Measurements from ENCODE around the gene MAG. TPM values are rescaled to one million over a fixed set of nuclear protein-coding genes. Genes with fewer than 3 reads are reported as not detected.

Gene MAG
- total RNA-seq, 1 experiment from 2014 or later, result 0.41 TPM

DNA sequence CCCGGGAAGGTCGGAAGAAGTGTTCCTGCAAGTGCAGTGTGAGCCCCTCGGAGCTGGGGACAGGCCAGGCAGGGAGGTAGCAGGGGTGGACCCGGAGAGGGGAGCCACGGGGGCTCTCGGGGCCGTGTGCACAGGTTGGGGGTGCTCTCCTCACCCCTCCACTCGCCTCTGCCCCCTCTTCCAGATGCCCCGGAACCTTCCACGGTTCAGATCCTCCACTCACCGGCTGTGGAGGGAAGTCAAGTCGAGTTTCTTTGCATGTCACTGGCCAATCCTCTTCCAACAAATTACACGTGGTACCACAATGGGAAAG is 46.0 kb downstream of the MAG start:
- Mint-ChIP-seq H3K4me1 (ENCODE audit: low read depth, unreplicated experiment) (no peaks in the 10 kb centered on the region), H3K9me3 (ENCODE audit: unreplicated experiment) (no peaks in the 10 kb centered on the region), H3K4me3 (ENCODE audit: unreplicated experiment) (no peak overlapping the region), H3K36me3 (ENCODE audit: insufficient read depth, unreplicated experiment) (no peaks in the 10 kb centered on the region), H3K27me3 (ENCODE audit: insufficient read depth, unreplicated experiment) (peaks cover 5% of the 10 kb centered on the region), H3K27ac (ENCODE audit: unreplicated experiment) (no peak overlapping the region)
- TF ChIP-seq, protein P1, sequence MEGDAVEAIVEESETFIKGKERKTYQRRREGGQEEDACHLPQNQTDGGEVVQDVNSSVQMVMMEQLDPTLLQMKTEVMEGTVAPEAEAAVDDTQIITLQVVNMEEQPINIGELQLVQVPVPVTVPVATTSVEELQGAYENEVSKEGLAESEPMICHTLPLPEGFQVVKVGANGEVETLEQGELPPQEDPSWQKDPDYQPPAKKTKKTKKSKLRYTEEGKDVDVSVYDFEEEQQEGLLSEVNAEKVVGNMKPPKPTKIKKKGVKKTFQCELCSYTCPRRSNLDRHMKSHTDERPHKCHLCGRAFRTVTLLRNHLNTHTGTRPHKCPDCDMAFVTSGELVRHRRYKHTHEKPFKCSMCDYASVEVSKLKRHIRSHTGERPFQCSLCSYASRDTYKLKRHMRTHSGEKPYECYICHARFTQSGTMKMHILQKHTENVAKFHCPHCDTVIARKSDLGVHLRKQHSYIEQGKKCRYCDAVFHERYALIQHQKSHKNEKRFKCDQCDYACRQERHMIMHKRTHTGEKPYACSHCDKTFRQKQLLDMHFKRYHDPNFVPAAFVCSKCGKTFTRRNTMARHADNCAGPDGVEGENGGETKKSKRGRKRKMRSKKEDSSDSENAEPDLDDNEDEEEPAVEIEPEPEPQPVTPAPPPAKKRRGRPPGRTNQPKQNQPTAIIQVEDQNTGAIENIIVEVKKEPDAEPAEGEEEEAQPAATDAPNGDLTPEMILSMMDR (IDR thresholded peaks at IDR 0.05; ENCODE audit: insufficient read depth in 1 of 2, low read depth in 1 of 2, low read length in 1 of 2, severe bottlenecking in 1 of 2, unreplicated experiment in 1 of 2), result no peak
- BruUV-seq (replicated peaks), result no TSS peak
- intact Hi-C loops (cut with micrococcal nuclease; ENCODE audit: unreplicated experiment), result no loop called here
- Histone ChIP-seq H3K36me3 (ENCODE audit: control insufficient read depth, insufficient read depth, low read length) (no peaks in the 10 kb centered on the region), H3K4me3 (ENCODE audit: low read depth, low read length) (no peak overlapping the region), H3K27me3 (replicated peaks; ENCODE audit: control insufficient read depth, insufficient read depth, low read length) (no peaks in the 10 kb centered on the region), H3K4me1 (no peaks in the 10 kb centered on the region), H3K9me3 (no peaks in the 10 kb centered on the region)
- CTCF ChIA-PET, result no interaction called here
- POLR2A ChIA-PET, result no interaction called here
- DNase-seq, result no peak

DNA sequence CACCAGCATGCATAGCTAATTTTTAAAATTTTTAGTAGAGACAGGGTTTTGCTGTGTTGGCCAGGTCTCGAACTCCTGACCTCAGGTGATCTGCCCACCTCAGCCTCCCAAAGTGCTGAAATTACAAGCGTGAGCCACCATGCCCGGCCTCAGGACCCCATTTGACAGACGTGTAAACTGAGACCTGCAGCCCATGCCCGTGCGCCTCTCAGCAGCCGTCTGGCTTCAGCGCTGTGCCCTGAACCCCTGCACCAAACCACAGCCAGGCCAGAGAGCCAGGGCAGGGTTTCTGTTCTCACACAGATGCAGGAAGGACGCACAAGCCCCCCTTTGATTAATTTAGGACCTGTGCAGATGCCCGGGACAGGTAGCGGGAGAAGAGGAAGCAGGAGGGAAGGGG is 48.5 kb downstream of the MAG start:
- Histone ChIP-seq H3K4me3 (ENCODE audit: low read depth, low read length) (no peak overlapping the region), H3K4me1 (no peaks in the 10 kb centered on the region), H3K36me3 (ENCODE audit: control insufficient read depth, insufficient read depth, low read length) (no peaks in the 10 kb centered on the region), H3K27me3 (replicated peaks; ENCODE audit: control insufficient read depth, insufficient read depth, low read length) (no peaks in the 10 kb centered on the region), H3K9me3 (no peaks in the 10 kb centered on the region)
- Mint-ChIP-seq H3K36me3 (ENCODE audit: insufficient read depth, unreplicated experiment) (no peaks in the 10 kb centered on the region), H3K4me3 (ENCODE audit: unreplicated experiment) (no peak overlapping the region), H3K27ac (ENCODE audit: unreplicated experiment) (no peak overlapping the region), H3K27me3 (ENCODE audit: insufficient read depth, unreplicated experiment) (peaks cover 3% of the 10 kb centered on the region), H3K4me1 (ENCODE audit: low read depth, unreplicated experiment) (no peaks in the 10 kb centered on the region), H3K9me3 (ENCODE audit: unreplicated experiment) (no peaks in the 10 kb centered on the region)
- POLR2A ChIA-PET, result no interaction called here
- BruUV-seq (replicated peaks), result no TSS peak
- intact Hi-C loops (cut with micrococcal nuclease; ENCODE audit: unreplicated experiment), result no loop called here
- DNase-seq, result no peak
- TF ChIP-seq, protein P1 (IDR thresholded peaks at IDR 0.05; ENCODE audit: insufficient read depth in 1 of 2, low read depth in 1 of 2, low read length in 1 of 2, severe bottlenecking in 1 of 2, unreplicated experiment in 1 of 2), result no peak
- CTCF ChIA-PET, result no interaction called here

DNA sequence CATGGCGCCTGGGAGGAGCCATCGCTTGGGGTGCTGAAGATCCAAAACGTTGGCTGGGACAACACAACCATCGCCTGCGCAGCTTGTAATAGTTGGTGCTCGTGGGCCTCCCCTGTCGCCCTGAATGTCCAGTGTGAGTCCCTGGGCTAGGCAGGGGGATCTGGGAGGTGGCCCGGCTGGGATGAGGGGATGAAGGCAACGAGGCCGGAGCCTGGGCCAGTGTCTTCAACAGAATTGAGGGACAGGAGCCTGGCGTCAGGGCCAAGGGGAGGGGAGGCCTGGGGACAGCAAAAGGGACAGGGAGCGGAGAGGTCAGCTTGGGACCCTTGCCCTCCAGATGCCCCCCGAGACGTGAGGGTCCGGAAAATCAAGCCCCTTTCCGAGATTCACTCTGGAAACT is 49.0 kb downstream of the MAG start:
- no peak overlapping the region for H3K4me3 Mint-ChIP-seq (ENCODE audit: unreplicated experiment)
- BruUV-seq (replicated peaks), result no TSS peak
- Histone ChIP-seq H3K4me3 (ENCODE audit: low read depth, low read length) (no peak overlapping the region), H3K27me3 (replicated peaks; ENCODE audit: control insufficient read depth, insufficient read depth, low read length) (no peaks in the 10 kb centered on the region), H3K4me1 (no peaks in the 10 kb centered on the region; the same call in 1 of the 2 replicates), H3K36me3 (ENCODE audit: control insufficient read depth, insufficient read depth, low read length) (no peaks in the 10 kb centered on the region), H3K9me3 (no peaks in the 10 kb centered on the region)
- peaks cover 3% of the 10 kb centered on the region for H3K27me3 Mint-ChIP-seq (ENCODE audit: insufficient read depth, unreplicated experiment)
- TF ChIP-seq, protein P1 (IDR thresholded peaks at IDR 0.05; ENCODE audit: insufficient read depth in 1 of 2, low read depth in 1 of 2, low read length in 1 of 2, severe bottlenecking in 1 of 2, unreplicated experiment in 1 of 2), result no peak
- POLR2A ChIA-PET, result no interaction called here
- no peaks in the 10 kb centered on the region for H3K9me3 Mint-ChIP-seq (ENCODE audit: unreplicated experiment)
- H3K27ac Mint-ChIP-seq (ENCODE audit: unreplicated experiment), result no peak overlapping the region
- intact Hi-C loops (cut with micrococcal nuclease; ENCODE audit: unreplicated experiment), result no loop called here
- no peaks in the 10 kb centered on the region for H3K36me3 Mint-ChIP-seq (ENCODE audit: insufficient read depth, unreplicated experiment)
- CTCF ChIA-PET, result interaction anchor here (0.6 kb wide), 1 partner anchor 73 kb away, joined by 3 read pairs; no protein-coding TSS in a partner anchor
- DNase-seq, result no peak
- H3K4me1 Mint-ChIP-seq (ENCODE audit: low read depth, unreplicated experiment), result no peaks in the 10 kb centered on the region
